NCI-H748 (cell line): Measurements from ENCODE around the gene AMBRA1.

Source experiments
- DNase-seq: peaks from one replicate; lab custom pipeline; 2025; ENCODE audit not compliant: unreplicated experiment; lab: John Stamatoyannopoulos, UW

Gene AMBRA1

GRCh38 chr11:46511342-46511741 is 82.5 kb downstream of the AMBRA1 start:
- no peak for DNase-seq

GRCh38 chr11:46508360-46508759 is 85.5 kb downstream of the AMBRA1 start:
- no peak for DNase-seq

- DNase-seq, result no peak
Measured at GRCh38 chr11:46506483-46506791, 87.4 kb downstream of the AMBRA1 start.

GRCh38 chr11:46505741-46506482 is 87.9 kb downstream of the AMBRA1 start:
- no peak for DNase-seq

GRCh38 chr11:46504817-46505613 is 88.8 kb downstream of the AMBRA1 start:
- DNase-seq, result no peak

- no peak for DNase-seq
Measured at GRCh38 chr11:46499821-46500220, 94.0 kb downstream of the AMBRA1 start.

GRCh38 chr11:46498968-46499367 is 94.9 kb downstream of the AMBRA1 start:
- DNase-seq, result no peak

- DNase-seq, result no peak
Measured at GRCh38 chr11:46498179-46498578, 95.6 kb downstream of the AMBRA1 start.

- no peak for DNase-seq
Measured at GRCh38 chr11:46497498-46497897, 96.3 kb downstream of the AMBRA1 start.

- no peak for DNase-seq
Measured at GRCh38 chr11:46493791-46494190, 100.0 kb downstream of the AMBRA1 start.

GRCh38 chr11:46492532-46492931 is 101.3 kb downstream of the AMBRA1 start:
- DNase-seq, result no peak

- no peak for DNase-seq
Measured at GRCh38 chr11:46491661-46492330, 102.0 kb downstream of the AMBRA1 start.

GRCh38 chr11:46490666-46491065 is 103.2 kb downstream of the AMBRA1 start:
- no peak for DNase-seq

- peak; percentile 56 for DNase-seq
Measured at GRCh38 chr11:46489656-46490560, 103.9 kb downstream of the AMBRA1 start.

- peak; percentile 29 for DNase-seq
Measured at GRCh38 chr11:46485856-46486443, 107.9 kb downstream of the AMBRA1 start.

GRCh38 chr11:46484101-46484500 is 109.7 kb downstream of the AMBRA1 start:
- no peak for DNase-seq

GRCh38 chr11:46480909-46481308 is 112.9 kb downstream of the AMBRA1 start:
- DNase-seq, result no peak

- no peak for DNase-seq
Measured at GRCh38 chr11:46480166-46480726, 113.6 kb downstream of the AMBRA1 start.

GRCh38 chr11:46479601-46480000 is 114.2 kb downstream of the AMBRA1 start:
- no peak for DNase-seq

- DNase-seq, result no peak
Measured at GRCh38 chr11:46478196-46478595, 115.6 kb downstream of the AMBRA1 start.
